Activated naive CD8-positive, alpha-beta T cell treated with anti-CD3 and anti-CD28 coated beads, Interleukin-2, amount 50 U/mL, for 24 hours (primary cell): ENCODE data around the gene HDAC8.
"Not testable (repeated sequence)": the region's sequence is repeated elsewhere in the genome, so short reads cannot be mapped to it uniquely, and the experiment has no call there.

Source experiments
- ATAC-seq: fragments of 150-1000 bp; cut with Tn5 transposase; one replicate; pipeline ENCODE4 v1.10.0; 2021
- DNase-seq: peaks from one replicate; pipeline ENCODE4 v3.0.0; 2021
- H3K27ac Mint-ChIP-seq: one replicate; pipeline ENCODE4 v1.8.0; 2021; ENCODE audit warnings: mild to moderate bottlenecking, mixed read lengths
- H3K27me3 Mint-ChIP-seq: one replicate; pipeline ENCODE4 v1.8.0; 2021; ENCODE audit warnings: mixed read lengths
- H3K36me3 Mint-ChIP-seq: one replicate; pipeline ENCODE4 v1.8.0; 2021; ENCODE audit warnings: low read depth, mixed read lengths
- H3K4me1 Mint-ChIP-seq: one replicate; pipeline ENCODE4 v1.8.0; 2021; ENCODE audit warnings: mixed read lengths
- H3K4me3 Mint-ChIP-seq: one replicate; pipeline ENCODE4 v1.8.0; 2021; ENCODE audit warnings: mild to moderate bottlenecking, moderate library complexity, mixed read lengths
- H3K9me3 Mint-ChIP-seq: one replicate; pipeline ENCODE4 v1.8.0; 2021; ENCODE audit warnings: mixed read lengths

HDAC8 gene

GRCh38 chrX:72566448-72566847, 6.2 kb downstream of the HDAC8 start:
- Mint-ChIP-seq H3K4me1 (peaks cover 3% of the 10 kb centered on the region), H3K9me3 (no peaks in the 10 kb centered on the region), H3K27ac (no peak overlapping the region), H3K4me3 (no peak overlapping the region), H3K27me3 (no peaks in the 10 kb centered on the region), H3K36me3 (peaks cover 27% of the 10 kb centered on the region)
- ATAC-seq (no peak), DNase-seq (no peak)

GRCh38 chrX:72559655-72560054, 13.0 kb downstream of the HDAC8 start:
- H3K4me3 Mint-ChIP-seq, H3K27ac Mint-ChIP-seq, H3K9me3 Mint-ChIP-seq, H3K27me3 Mint-ChIP-seq, ATAC-seq, H3K4me1 Mint-ChIP-seq, DNase-seq: not testable (repeated sequence)
- H3K36me3 Mint-ChIP-seq = peaks cover 17% of the 10 kb centered on the region

- ATAC-seq (no peak), DNase-seq (peak; percentile 2)
- Mint-ChIP-seq H3K4me3 (no peak overlapping the region), H3K9me3 (no peaks in the 10 kb centered on the region), H3K27me3 (no peaks in the 10 kb centered on the region), H3K36me3 (peaks cover 5% of the 10 kb centered on the region), H3K27ac (no peak overlapping the region), H3K4me1 (no peaks in the 10 kb centered on the region)
Observed at GRCh38 chrX:72554448-72555140, 18.0 kb downstream of the HDAC8 start.

- H3K27ac Mint-ChIP-seq, H3K4me3 Mint-ChIP-seq: not testable (repeated sequence)
Observed at GRCh38 chrX:72552443-72552842, 20.2 kb downstream of the HDAC8 start.

GRCh38 chrX:72545990-72546389, 26.7 kb downstream of the HDAC8 start:
- Mint-ChIP-seq H3K27me3 (no peaks in the 10 kb centered on the region), H3K36me3 (peaks cover 11% of the 10 kb centered on the region), H3K9me3 (no peaks in the 10 kb centered on the region), H3K27ac (no peak overlapping the region), H3K4me1 (no peaks in the 10 kb centered on the region), H3K4me3 (no peak overlapping the region)
- DNase-seq (no peak), ATAC-seq (no peak)

More at GRCh38 chrX:72552443-72552842, 20.2 kb downstream of the HDAC8 start:
- H3K27me3 Mint-ChIP-seq, H3K4me1 Mint-ChIP-seq, DNase-seq, ATAC-seq, H3K9me3 Mint-ChIP-seq, H3K36me3 Mint-ChIP-seq: not testable (repeated sequence)

- no peaks in the 10 kb centered on the region for H3K9me3 Mint-ChIP-seq
Observed at GRCh38 chrX:72540318-72540717, 32.3 kb downstream of the HDAC8 start.

GRCh38 chrX:72539822-72540221, 32.8 kb downstream of the HDAC8 start:
- Mint-ChIP-seq H3K27me3 (no peaks in the 10 kb centered on the region), H3K4me1 (no peaks in the 10 kb centered on the region), H3K27ac (no peak overlapping the region), H3K4me3 (no peak overlapping the region), H3K9me3 (no peaks in the 10 kb centered on the region), H3K36me3 (peaks cover 6% of the 10 kb centered on the region)
- ATAC-seq (no peak), DNase-seq (no peak)

More at GRCh38 chrX:72540318-72540717, 32.3 kb downstream of the HDAC8 start:
- no peak overlapping the region for H3K27ac Mint-ChIP-seq
- H3K36me3 Mint-ChIP-seq = peaks cover 6% of the 10 kb centered on the region
- ATAC-seq (no peak), DNase-seq (no peak)
- no peaks in the 10 kb centered on the region for H3K27me3 Mint-ChIP-seq
- no peaks in the 10 kb centered on the region for H3K4me1 Mint-ChIP-seq
- H3K4me3 Mint-ChIP-seq = no peak overlapping the region

- no peak overlapping the region for H3K4me3 Mint-ChIP-seq
- no peak overlapping the region for H3K27ac Mint-ChIP-seq
- no peaks in the 10 kb centered on the region for H3K27me3 Mint-ChIP-seq
- H3K36me3 Mint-ChIP-seq = peaks cover 6% of the 10 kb centered on the region
- no peak for ATAC-seq
- H3K4me1 Mint-ChIP-seq = no peaks in the 10 kb centered on the region
- no peak for DNase-seq
- no peaks in the 10 kb centered on the region for H3K9me3 Mint-ChIP-seq
Observed at GRCh38 chrX:72536542-72536941, 36.1 kb downstream of the HDAC8 start.

- H3K27ac Mint-ChIP-seq = no peak overlapping the region
- DNase-seq (no peak), ATAC-seq (no peak)
- H3K4me3 Mint-ChIP-seq = no peak overlapping the region
- peaks cover 2% of the 10 kb centered on the region for H3K4me1 Mint-ChIP-seq
- no peaks in the 10 kb centered on the region for H3K9me3 Mint-ChIP-seq
- no peaks in the 10 kb centered on the region for H3K27me3 Mint-ChIP-seq
- peaks cover 4% of the 10 kb centered on the region for H3K36me3 Mint-ChIP-seq
Observed at GRCh38 chrX:72532366-72532765, 40.3 kb downstream of the HDAC8 start.

GRCh38 chrX:72526534-72527508, 45.8 kb downstream of the HDAC8 start:
- Mint-ChIP-seq H3K36me3 (peaks cover 12% of the 10 kb centered on the region), H3K9me3 (no peaks in the 10 kb centered on the region), H3K4me1 (peaks cover 12% of the 10 kb centered on the region), H3K27ac (no peak overlapping the region), H3K4me3 (no peak overlapping the region), H3K27me3 (no peaks in the 10 kb centered on the region)
- DNase-seq (no peak), ATAC-seq (no peak)

- H3K4me1 Mint-ChIP-seq = no peaks in the 10 kb centered on the region
- peaks cover 18% of the 10 kb centered on the region for H3K36me3 Mint-ChIP-seq
- H3K4me3 Mint-ChIP-seq = no peak overlapping the region
- no peak overlapping the region for H3K27ac Mint-ChIP-seq
- no peaks in the 10 kb centered on the region for H3K27me3 Mint-ChIP-seq
- ATAC-seq (no peak), DNase-seq (no peak)
- peaks cover 10% of the 10 kb centered on the region for H3K9me3 Mint-ChIP-seq
Observed at GRCh38 chrX:72498782-72499181, 73.9 kb downstream of the HDAC8 start.

- H3K27ac Mint-ChIP-seq = no peak overlapping the region
- no peak for DNase-seq
- H3K27me3 Mint-ChIP-seq = no peaks in the 10 kb centered on the region
Observed at GRCh38 chrX:72495046-72495445, 77.6 kb downstream of the HDAC8 start.

GRCh38 chrX:72492499-72492898, 80.1 kb downstream of the HDAC8 start:
- Mint-ChIP-seq H3K4me3 (no peak overlapping the region), H3K27ac (no peak overlapping the region), H3K36me3 (peaks cover 25% of the 10 kb centered on the region), H3K4me1 (no peaks in the 10 kb centered on the region), H3K9me3 (no peaks in the 10 kb centered on the region), H3K27me3 (no peaks in the 10 kb centered on the region)
- DNase-seq (no peak), ATAC-seq (no peak)

More at GRCh38 chrX:72495046-72495445, 77.6 kb downstream of the HDAC8 start:
- Mint-ChIP-seq H3K9me3 (peaks cover 8% of the 10 kb centered on the region), H3K36me3 (peaks cover 18% of the 10 kb centered on the region), H3K4me1 (no peaks in the 10 kb centered on the region), H3K4me3 (no peak overlapping the region)
- no peak for ATAC-seq

GRCh38 chrX:72490221-72490620, 82.4 kb downstream of the HDAC8 start:
- H3K4me1 Mint-ChIP-seq, H3K27me3 Mint-ChIP-seq, H3K4me3 Mint-ChIP-seq, ATAC-seq, H3K27ac Mint-ChIP-seq, H3K9me3 Mint-ChIP-seq, DNase-seq: not testable (repeated sequence)
- peaks cover 29% of the 10 kb centered on the region for H3K36me3 Mint-ChIP-seq

- H3K27me3 Mint-ChIP-seq = no peaks in the 10 kb centered on the region
- DNase-seq = no peak
- H3K4me1 Mint-ChIP-seq = no peaks in the 10 kb centered on the region
- no peak overlapping the region for H3K4me3 Mint-ChIP-seq
- ATAC-seq = no peak
- H3K36me3 Mint-ChIP-seq = peaks cover 29% of the 10 kb centered on the region
- H3K9me3 Mint-ChIP-seq = no peaks in the 10 kb centered on the region
- no peak overlapping the region for H3K27ac Mint-ChIP-seq
Observed at GRCh38 chrX:72487661-72488060, 85.0 kb downstream of the HDAC8 start.
